Measurements from ENCODE around the gene LYST.

LYST gene

GRCh38 chr1:235722858-235723257 is 143.8 kb downstream of the LYST start:
- DNase-seq (ENCODE audit: low read depth in 2 of 2) = no peak

DNA sequence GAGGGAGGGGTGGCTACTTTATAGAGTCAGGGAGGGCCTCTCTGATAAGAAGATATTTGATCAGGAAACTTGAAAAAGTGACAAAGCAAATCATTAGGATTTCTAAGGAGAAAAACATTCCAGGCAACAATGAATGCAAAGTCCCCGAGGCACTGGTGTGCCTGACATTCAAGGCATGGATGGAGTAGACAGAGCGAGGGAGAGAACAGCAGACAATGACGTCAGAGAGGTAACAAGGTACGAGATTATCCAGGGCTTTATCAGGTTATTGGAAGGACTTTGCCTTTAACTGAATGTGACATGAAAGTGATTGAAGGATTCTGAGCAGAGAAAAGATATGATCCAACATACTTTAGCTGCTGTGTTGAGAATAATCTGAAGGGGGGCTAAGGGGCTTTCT is 144.7 kb downstream of the LYST start:
- no peak for DNase-seq (ENCODE audit: low read depth in 2 of 2)

- no peak for DNase-seq (ENCODE audit: low read depth in 2 of 2)
Measured at GRCh38 chr1:235720544-235720943, 146.2 kb downstream of the LYST start.

- DNase-seq (ENCODE audit: low read depth in 2 of 2) = no peak
Measured at GRCh38 chr1:235714205-235714897, 152.4 kb downstream of the LYST start.

- DNase-seq (ENCODE audit: low read depth in 2 of 2) = no peak
Measured at GRCh38 chr1:235712812-235713211, 153.9 kb downstream of the LYST start.

- DNase-seq (ENCODE audit: low read depth in 2 of 2) = no peak
Measured at GRCh38 chr1:235710687-235711086, 156.0 kb downstream of the LYST start.

DNA sequence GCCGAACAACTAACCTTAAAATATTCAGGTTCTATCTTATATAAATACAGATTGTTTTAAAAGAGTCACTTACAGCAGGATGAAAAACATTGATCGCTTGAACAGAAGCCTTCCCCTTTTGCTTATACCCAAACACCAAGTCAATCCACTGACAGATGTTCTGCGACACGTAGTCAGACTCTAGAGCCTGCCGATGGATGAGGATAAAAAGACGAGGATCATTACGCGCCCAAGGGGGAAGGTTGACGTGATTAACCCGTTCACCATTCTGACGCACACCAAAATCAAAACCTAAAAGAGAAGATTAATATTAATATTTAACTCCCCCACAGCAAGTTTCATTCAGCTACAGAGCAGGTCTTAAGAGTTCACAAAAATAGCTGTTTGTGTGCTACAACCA is 157.7 kb downstream of the LYST start:
- no peak for DNase-seq (ENCODE audit: low read depth in 2 of 2)

DNA sequence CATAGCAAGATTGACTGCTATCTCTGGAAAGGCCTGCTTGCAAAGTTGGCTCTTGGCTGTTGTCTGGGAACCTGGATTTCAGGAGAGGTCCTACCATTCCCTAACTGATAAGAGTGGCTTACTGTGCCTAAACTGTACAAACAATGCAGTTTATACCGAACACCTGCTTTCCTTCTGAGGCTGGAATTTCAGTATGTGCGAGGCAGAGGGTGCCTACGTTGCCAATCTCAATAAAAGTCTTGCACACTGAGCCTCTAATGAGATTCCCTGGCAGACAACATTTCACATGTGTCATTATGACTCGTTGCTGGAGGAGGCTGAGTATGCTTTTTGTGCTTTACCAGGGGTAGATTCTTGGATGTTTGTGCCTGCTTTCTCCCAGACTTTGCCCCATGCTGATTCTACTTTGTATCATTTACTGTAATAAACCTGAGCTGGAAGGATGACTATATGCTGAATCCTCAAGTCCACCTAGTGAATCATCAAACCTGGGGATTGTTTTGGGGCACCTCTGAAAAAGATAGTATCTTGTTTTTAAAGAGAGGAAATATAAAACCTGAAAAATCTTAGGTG is 158.2 kb downstream of the LYST start:
- no peak for DNase-seq (ENCODE audit: low read depth in 2 of 2)

GRCh38 chr1:235703506-235703905 is 163.2 kb downstream of the LYST start:
- no peak for DNase-seq (ENCODE audit: low read depth in 2 of 2)

- no peak for DNase-seq (ENCODE audit: low read depth in 2 of 2)
Measured at GRCh38 chr1:235702412-235702811, 164.3 kb downstream of the LYST start.

- DNase-seq (ENCODE audit: low read depth in 2 of 2) = no peak
Measured at GRCh38 chr1:235697508-235697907, 169.2 kb downstream of the LYST start.

DNA sequence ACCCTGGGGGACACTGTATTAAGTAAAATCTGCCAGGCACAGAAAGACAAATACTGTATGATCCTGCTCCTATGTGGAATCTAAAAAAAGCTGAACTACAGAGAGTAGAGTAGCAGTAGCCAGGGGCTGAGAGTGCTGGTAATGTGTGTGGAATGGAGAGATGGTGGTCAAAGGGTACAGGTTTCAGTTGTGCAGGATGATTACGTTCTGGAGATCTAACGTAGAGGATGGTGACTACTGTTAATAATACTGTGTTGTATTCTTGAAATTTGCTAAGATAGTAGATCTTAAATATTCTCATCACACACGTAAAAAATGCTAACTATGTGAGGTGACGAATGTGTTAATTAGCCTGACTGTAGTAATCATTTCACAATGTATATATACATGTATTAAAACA is 177.3 kb downstream of the LYST start:
- DNase-seq (ENCODE audit: low read depth in 2 of 2) = no peak

DNA sequence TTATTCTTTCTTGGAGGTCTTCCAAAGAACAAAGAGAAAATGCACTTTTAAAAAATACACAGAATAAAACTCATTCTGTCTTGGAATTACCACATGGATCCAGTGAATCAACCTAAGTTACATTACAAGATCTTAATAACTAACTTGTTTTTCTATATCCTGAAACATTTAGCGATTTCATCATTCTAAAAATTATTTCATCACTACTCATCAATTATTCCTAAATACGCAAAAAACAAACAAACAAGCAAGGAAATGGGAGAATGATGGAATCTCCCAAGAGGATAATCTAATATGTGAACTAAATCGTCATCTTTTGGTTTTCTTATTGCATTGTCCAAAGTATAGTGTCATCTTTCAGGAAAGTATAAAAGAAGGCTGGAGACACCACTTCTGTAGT is 178.6 kb downstream of the LYST start:
- DNase-seq (ENCODE audit: low read depth in 2 of 2) = no peak

DNA sequence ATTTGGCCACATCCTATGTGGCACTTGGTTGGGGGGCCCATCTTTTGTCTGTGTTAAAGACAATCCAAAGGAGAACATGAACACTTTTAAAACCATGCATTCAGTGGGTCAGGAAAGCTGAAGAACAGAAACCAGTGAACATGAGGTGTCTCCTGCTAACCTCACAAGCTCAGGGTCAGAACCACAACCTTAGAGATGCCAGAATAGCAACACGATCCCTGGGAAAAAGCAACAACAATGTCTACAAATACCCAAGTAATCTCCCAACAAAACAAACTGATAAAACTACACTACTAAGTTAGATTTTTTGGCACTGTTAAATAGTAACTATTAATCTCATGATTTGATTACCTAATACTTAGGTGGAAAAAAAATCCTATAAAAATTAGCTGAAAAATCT is 183.1 kb downstream of the LYST start:
- DNase-seq (ENCODE audit: low read depth in 2 of 2) = no peak

DNA sequence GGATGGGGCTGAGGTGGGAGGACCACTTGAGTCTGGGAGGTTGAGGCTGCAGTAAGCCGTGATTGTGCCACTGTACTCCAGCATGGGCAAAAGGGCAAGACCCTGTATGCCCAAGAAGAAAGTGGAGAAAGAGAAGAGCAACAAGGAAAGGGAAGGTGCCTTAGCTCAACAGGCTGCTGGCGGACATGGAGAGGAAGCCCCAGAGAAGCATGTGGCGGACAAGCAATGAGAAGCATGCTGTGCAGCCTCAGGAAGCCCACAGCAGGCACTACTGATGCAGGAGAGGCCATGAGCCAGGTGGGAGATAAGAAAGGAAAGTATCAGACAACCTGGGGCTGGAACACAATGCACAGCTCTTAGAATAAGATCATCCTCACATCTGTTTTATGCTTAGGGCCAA is 184.5 kb downstream of the LYST start:
- no peak for DNase-seq (ENCODE audit: low read depth in 2 of 2)

DNA sequence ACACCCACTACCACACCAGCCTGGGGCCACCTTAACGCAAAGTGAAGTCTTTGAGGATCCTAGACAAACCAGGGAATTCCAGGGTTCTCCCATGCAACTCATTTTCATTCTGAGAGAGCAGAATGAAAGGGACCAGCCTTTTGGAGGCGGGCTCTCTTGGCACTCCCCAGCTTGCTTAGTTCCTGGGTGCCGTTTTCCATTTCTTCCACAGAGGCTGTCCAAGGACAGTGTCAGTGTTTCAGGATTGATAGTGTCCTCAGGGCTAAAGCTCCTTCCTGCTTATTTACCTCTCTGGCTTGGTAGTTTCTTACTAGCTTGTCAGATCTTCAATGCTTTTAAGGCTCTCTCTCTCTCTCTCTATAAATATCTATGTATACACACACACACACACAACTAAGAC is 187.1 kb downstream of the LYST start:
- no peak for DNase-seq (ENCODE audit: low read depth in 2 of 2)

GRCh38 chr1:235679005-235679404 is 187.7 kb downstream of the LYST start:
- no peak for DNase-seq (ENCODE audit: low read depth in 2 of 2)

GRCh38 chr1:235675152-235675890 is 191.4 kb downstream of the LYST start:
- DNase-seq (ENCODE audit: low read depth in 2 of 2) = no peak

DNA sequence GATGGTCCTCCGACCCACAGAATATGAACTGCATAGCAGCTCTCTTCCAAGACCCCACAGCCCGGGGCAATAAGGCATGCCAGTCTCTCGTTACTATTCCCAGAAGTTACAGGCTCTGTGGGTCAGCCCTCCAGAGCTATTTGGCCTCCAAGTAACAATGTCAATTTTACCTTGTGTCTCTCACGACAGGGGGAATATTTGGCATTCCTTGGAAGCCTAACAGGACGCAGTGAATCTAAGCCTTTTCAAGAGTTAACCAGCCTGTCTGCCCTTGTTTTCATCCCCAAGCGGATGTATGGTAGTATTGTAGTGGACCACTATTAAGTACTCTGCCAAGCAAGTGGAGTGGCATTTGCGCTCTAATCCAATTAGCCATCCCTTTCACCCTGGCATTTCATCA is 192.7 kb downstream of the LYST start:
- no peak for DNase-seq (ENCODE audit: low read depth in 2 of 2)

DNA sequence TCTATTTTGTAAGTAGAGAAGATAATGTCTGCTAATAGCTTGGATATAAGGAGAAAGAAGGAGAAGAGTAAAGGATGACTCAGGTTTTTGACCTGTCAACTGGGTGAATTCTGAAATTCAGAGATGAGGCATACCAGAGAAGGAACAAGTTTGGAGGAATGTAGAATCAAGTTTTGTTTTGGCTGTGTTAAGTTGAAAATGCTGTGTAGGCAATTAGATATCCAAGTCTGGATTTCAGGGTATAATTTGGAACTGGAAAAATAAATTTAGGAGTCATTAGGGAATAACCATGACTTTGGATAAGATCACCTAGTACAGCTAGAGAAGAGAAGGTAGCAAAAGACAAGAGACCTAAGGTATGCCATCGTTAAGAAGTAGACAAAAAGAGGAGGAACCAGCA is 194.7 kb downstream of the LYST start:
- DNase-seq (ENCODE audit: low read depth in 2 of 2) = no peak

DNA sequence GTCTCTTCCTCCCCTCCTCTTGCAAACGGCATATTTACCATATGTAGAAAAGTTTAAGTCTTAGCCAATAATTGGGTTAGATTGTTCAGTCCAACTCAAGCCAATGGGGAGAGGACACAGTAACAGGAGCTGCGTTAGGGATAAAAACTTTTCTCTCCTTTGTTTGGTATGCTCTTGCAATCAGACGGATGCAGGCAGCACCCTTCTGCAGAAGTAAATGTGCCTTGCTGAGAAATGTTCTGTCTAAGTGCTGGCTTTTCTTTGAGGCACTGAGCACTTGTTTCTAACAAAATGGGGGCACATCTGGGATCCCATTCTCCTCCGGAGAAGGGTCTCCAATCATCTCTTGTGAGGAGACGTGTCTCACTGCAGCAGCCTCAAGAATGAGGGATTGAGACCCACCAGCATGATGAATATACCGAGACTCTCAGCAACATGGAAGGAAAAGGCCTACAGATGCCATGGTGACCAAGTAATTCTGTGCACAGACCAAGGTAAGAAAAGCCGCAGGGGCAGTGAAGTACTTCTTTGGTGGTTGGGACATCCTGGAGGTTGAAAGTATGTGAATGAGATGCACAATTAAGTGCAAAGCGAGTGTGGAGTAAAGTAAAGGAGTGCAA is 196.4 kb downstream of the LYST start:
- no peak for DNase-seq (ENCODE audit: low read depth in 2 of 2)

- DNase-seq (ENCODE audit: low read depth in 2 of 2) = no peak
Measured at GRCh38 chr1:235669277-235669676, 197.4 kb downstream of the LYST start.

GRCh38 chr1:235663628-235664027 is 203.1 kb downstream of the LYST start:
- DNase-seq (ENCODE audit: low read depth in 2 of 2) = no peak

Measured in stimulated activated CD8-positive, alpha-beta memory T cell treated with anti-CD3 and anti-CD28 coated beads, Interleukin-2, amount 100 ng/mL, for 1 hour (primary cell).